Epithelial cell of prostate (primary cell): ENCODE data around the gene GTF2H3.

Experiments
- DNase-seq: peaks from one replicate; pipeline ENCODE4 v3.0.0-alpha.2; 2011; ENCODE audit warnings: low read depth, low spot score
- H3K27ac ChIP-seq: fragments of 450-650 bp; 2 replicates; pipeline ENCODE4 v1.5.1; 2017; ENCODE audit warnings: mild to moderate bottlenecking

GTF2H3 gene

GRCh38 chr12:123643911-123644310, 10.3 kb downstream of the GTF2H3 start:
- DNase-seq: no peak
- no peak overlapping the region for H3K27ac ChIP-seq

- DNase-seq: no peak
- H3K27ac ChIP-seq: no peak overlapping the region
Measured at GRCh38 chr12:123645380-123645779, 11.8 kb downstream of the GTF2H3 start.

GRCh38 chr12:123645878-123646277, 12.2 kb downstream of the GTF2H3 start:
- DNase-seq: no peak
- H3K27ac ChIP-seq: no peak overlapping the region

GRCh38 chr12:123648401-123648800, 14.8 kb downstream of the GTF2H3 start:
- no peak for DNase-seq
- H3K27ac ChIP-seq: no peak overlapping the region

- H3K27ac ChIP-seq: no peak overlapping the region
- DNase-seq: no peak
Measured at GRCh38 chr12:123654129-123654701, 20.6 kb downstream of the GTF2H3 start.

GRCh38 chr12:123655420-123655819, 21.8 kb downstream of the GTF2H3 start:
- no peak for DNase-seq
- no peak overlapping the region for H3K27ac ChIP-seq

- no peak for DNase-seq
- no peak overlapping the region for H3K27ac ChIP-seq
Measured at GRCh38 chr12:123656392-123656791, 22.8 kb downstream of the GTF2H3 start.

- no peak for DNase-seq
- H3K27ac ChIP-seq: no peak overlapping the region
Measured at GRCh38 chr12:123657211-123657610, 23.6 kb downstream of the GTF2H3 start.

- DNase-seq: peak; percentile 66
- peak overlapping the region; percentile 77 for H3K27ac ChIP-seq
Measured at GRCh38 chr12:123659996-123660727, 26.5 kb downstream of the GTF2H3 start.

- no peak overlapping the region for H3K27ac ChIP-seq
- no peak for DNase-seq
Measured at GRCh38 chr12:123667771-123668170, 34.1 kb downstream of the GTF2H3 start.

- peak; percentile 40 for DNase-seq
- H3K27ac ChIP-seq: no peak within 1 kb of the TSS
Measured at GRCh38 chr12:123670882-123671728, 37.5 kb downstream of the GTF2H3 start, which contains the start of gene TCTN2. Gene TCTN2 (plus strand): TSS chr12:123671113. CDS start chr12:123671241, 128 bp downstream.

- no peak for DNase-seq
- no peak overlapping the region for H3K27ac ChIP-seq
Measured at GRCh38 chr12:123671876-123672275, 38.2 kb downstream of the GTF2H3 start.

- H3K27ac ChIP-seq: no peak overlapping the region
- DNase-seq: no peak
Measured at GRCh38 chr12:123675436-123675835, 41.8 kb downstream of the GTF2H3 start.

- no peak for DNase-seq
Measured at GRCh38 chr12:123676616-123677320, 43.1 kb downstream of the GTF2H3 start.

GRCh38 chr12:123678981-123679380, 45.4 kb downstream of the GTF2H3 start:
- H3K27ac ChIP-seq: no peak overlapping the region
- DNase-seq: no peak

More at GRCh38 chr12:123676616-123677320, 43.1 kb downstream of the GTF2H3 start:
- H3K27ac ChIP-seq: no peak overlapping the region

GRCh38 chr12:123681605-123682004, 48.0 kb downstream of the GTF2H3 start:
- H3K27ac ChIP-seq: no peak overlapping the region
- no peak for DNase-seq

GRCh38 chr12:123683964-123684363, 50.3 kb downstream of the GTF2H3 start:
- no peak for DNase-seq
- no peak overlapping the region for H3K27ac ChIP-seq

- no peak overlapping the region for H3K27ac ChIP-seq
- DNase-seq: no peak
Measured at GRCh38 chr12:123686636-123687190, 53.1 kb downstream of the GTF2H3 start.

GRCh38 chr12:123690191-123690840, 56.7 kb downstream of the GTF2H3 start:
- H3K27ac ChIP-seq: no peak overlapping the region
- no peak for DNase-seq

- no peak for DNase-seq
- no peak overlapping the region for H3K27ac ChIP-seq
Measured at GRCh38 chr12:123696207-123696606, 62.6 kb downstream of the GTF2H3 start.
